ENCODE results near the gene RAB7A. TPM values are rescaled to one million over a fixed set of nuclear protein-coding genes. Genes with fewer than 3 reads are reported as not detected.

The RAB7A gene
- total RNA-seq, 1 experiment from 2014 or later = 233 TPM

- H3K27ac ChIP-seq (ENCODE audit: low read depth, low read length) = no peak overlapping the region
- TF ChIP-seq POLR2AphosphoS5 (IDR thresholded peaks at IDR 0.05; ENCODE audit: low read depth, low read length) (no peak), ZFX (IDR thresholded peaks at IDR 0.05) (no peak), EZH2 (IDR thresholded peaks at IDR 0.05) (no peak), ELF1 (IDR thresholded peaks at IDR 0.05; ENCODE audit: borderline replicate concordance, low read depth) (no peak), YY1 (IDR thresholded peaks at IDR 0.05; ENCODE audit: extremely low read depth, insufficient replicate concordance, low read depth, low read length) (no peak), SP1 (IDR thresholded peaks at IDR 0.05; ENCODE audit: low read depth) (no peak), FOSL1 (IDR thresholded peaks at IDR 0.05; ENCODE audit: low read depth) (no peak), ZBTB33 (IDR thresholded peaks at IDR 0.05; ENCODE audit: extremely low read depth, insufficient replicate concordance, low read length) (no peak), TCF7L2 (IDR thresholded peaks at IDR 0.05; ENCODE audit: borderline replicate concordance, extremely low read depth, insufficient read depth, insufficient read length) (no peak), CBX3 (IDR thresholded peaks at IDR 0.05; ENCODE audit: low read depth) (no peak), POLR2A (IDR thresholded peaks at IDR 0.05; ENCODE audit: borderline replicate concordance, extremely low read depth, insufficient read depth, insufficient read length) (no peak), ZNF274 (IDR thresholded peaks at IDR 0.05; ENCODE audit: low read depth, low read length) (no peak), EZH2phosphoT487 (IDR thresholded peaks at IDR 0.05; ENCODE audit: borderline replicate concordance) (no peak), EGR1 (IDR thresholded peaks at IDR 0.05; ENCODE audit: low read depth) (no peak)
- TF ChIP-seq, protein P1, sequence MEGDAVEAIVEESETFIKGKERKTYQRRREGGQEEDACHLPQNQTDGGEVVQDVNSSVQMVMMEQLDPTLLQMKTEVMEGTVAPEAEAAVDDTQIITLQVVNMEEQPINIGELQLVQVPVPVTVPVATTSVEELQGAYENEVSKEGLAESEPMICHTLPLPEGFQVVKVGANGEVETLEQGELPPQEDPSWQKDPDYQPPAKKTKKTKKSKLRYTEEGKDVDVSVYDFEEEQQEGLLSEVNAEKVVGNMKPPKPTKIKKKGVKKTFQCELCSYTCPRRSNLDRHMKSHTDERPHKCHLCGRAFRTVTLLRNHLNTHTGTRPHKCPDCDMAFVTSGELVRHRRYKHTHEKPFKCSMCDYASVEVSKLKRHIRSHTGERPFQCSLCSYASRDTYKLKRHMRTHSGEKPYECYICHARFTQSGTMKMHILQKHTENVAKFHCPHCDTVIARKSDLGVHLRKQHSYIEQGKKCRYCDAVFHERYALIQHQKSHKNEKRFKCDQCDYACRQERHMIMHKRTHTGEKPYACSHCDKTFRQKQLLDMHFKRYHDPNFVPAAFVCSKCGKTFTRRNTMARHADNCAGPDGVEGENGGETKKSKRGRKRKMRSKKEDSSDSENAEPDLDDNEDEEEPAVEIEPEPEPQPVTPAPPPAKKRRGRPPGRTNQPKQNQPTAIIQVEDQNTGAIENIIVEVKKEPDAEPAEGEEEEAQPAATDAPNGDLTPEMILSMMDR (IDR thresholded peaks at IDR 0.05 in 2 of 3, conservative IDR thresholded peaks at IDR 0.05 in 1 of 3; ENCODE audit: borderline replicate concordance in 1 of 3, insufficient read depth in 1 of 3, low read depth in 2 of 3, low read length in 2 of 3) = no peak
- TF ChIP-seq, protein P2, sequence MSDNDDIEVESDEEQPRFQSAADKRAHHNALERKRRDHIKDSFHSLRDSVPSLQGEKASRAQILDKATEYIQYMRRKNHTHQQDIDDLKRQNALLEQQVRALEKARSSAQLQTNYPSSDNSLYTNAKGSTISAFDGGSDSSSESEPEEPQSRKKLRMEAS (IDR thresholded peaks at IDR 0.05) = no peak
- H3K9me3 ChIP-seq (ENCODE audit: control insufficient read depth in 1 of 2, insufficient read depth in 1 of 2, low read depth in 1 of 2, low read length in 2 of 2) = no peaks in the 10 kb centered on the region
- no peaks in the 10 kb centered on the region for H3K27me3 ChIP-seq (ENCODE audit: insufficient read depth, low read length)
- H3K36me3 ChIP-seq (ENCODE audit: control insufficient read depth in 1 of 2, insufficient read depth in 2 of 2, low read length in 2 of 2) = 0 out of 4 replicates have a peak, but pooled peaks cover 0 to 5% of the 10 kb centered on the region in 2 experiments
- POLR2A ChIA-PET = no interaction called here
- no peak for ATAC-seq
- no peak overlapping the region for H3K4me3 ChIP-seq (replicated peaks in 1 of 2; ENCODE audit: low read depth in 1 of 2, low read length in 2 of 2)
- RAD21 ChIA-PET (ENCODE audit: low non-redundant PET in 1 of 2, low total read pairs in 2 of 2, uncharacterized antibody in 2 of 2, unreplicated experiment in 2 of 2) = no interaction called here
- intact Hi-C loops (cut with micrococcal nuclease) = no loop called here
- no peak overlapping the region for H3K9ac ChIP-seq (ENCODE audit: low read length)
- no peaks in the 10 kb centered on the region for H3K4me1 ChIP-seq (ENCODE audit: control insufficient read depth in 1 of 2, insufficient read depth in 2 of 2, low read length in 2 of 2)
- peaks cover 98% of the 10 kb centered on the region for H3K79me2 ChIP-seq (ENCODE audit: insufficient read depth, low read length)
- CTCF ChIA-PET = no interaction called here
- H4K20me1 ChIP-seq (ENCODE audit: insufficient read depth) = peaks cover 7% of the 10 kb centered on the region; the same call in 1 of the 2 replicates
- H3K4me2 ChIP-seq (ENCODE audit: low read length) = no peak overlapping the region
- no peaks in the 10 kb centered on the region for H3K9me2 ChIP-seq (ENCODE audit: insufficient read depth)
- H2AFZ ChIP-seq (ENCODE audit: low read depth, low read length, poor library complexity, severe bottlenecking) = no peak overlapping the region
- no TSS peak for BruUV-seq (replicated peaks)
- no peak for DNase-seq (ENCODE audit: low read depth, low spot score)
Observed at GRCh38 chr3:128748557-128748956, 22.6 kb downstream of the RAB7A start.

Measured in HCT116 (cell line).